M059J (cell line): Measurements from ENCODE around the gene DAND5. TPM values are rescaled to one million over a fixed set of nuclear protein-coding genes. Genes with fewer than 3 reads are reported as not detected.
"Not testable (repeated sequence)": the region's sequence is repeated elsewhere in the genome, so short reads cannot be mapped to it uniquely, and the experiment has no call there.

Experiments
- DNase-seq: peaks from one replicate; pipeline ENCODE4 v3.0.0-alpha.2; 2012; ENCODE audit warnings: low read depth
- total RNA-seq: library from RNA; depleted of rRNA; stranded (reverse); fragments of >200 nt; shearing (Covaris generic); gene quantifications from 2 replicates; pipeline ENCODE4 v1.2.3, GENCODE V29; 2014

Gene DAND5
- total RNA-seq, 1 experiment from 2014 or later = 0.62 TPM

- DNase-seq = peak; percentile 79
Observed at GRCh38 chr19:12965017-12965811, 4.2 kb upstream of the DAND5 start.

GRCh38 chr19:12965812-12966135 lies 3.6 kb upstream of the DAND5 start:
- no peak for DNase-seq

- peak; percentile 61 for DNase-seq
Observed at GRCh38 chr19:12967907-12968306, 1.5 kb upstream of the DAND5 start.

- no peak for DNase-seq
Observed at GRCh38 chr19:12970070-12970820, 869 bp downstream of the DAND5 start.

GRCh38 chr19:12973236-12973635 lies 3.9 kb downstream of the DAND5 start:
- no peak for DNase-seq

- DNase-seq = no peak
Observed at GRCh38 chr19:12974301-12975220, 5.2 kb downstream of the DAND5 start.

GRCh38 chr19:12975221-12975741 lies 5.9 kb downstream of the DAND5 start:
- DNase-seq = no peak

GRCh38 chr19:12976109-12976508 lies 6.7 kb downstream of the DAND5 start:
- not testable (repeated sequence) for DNase-seq

GRCh38 chr19:12979974-12980373 lies 10.6 kb downstream of the DAND5 start:
- DNase-seq = no peak

GRCh38 chr19:12982648-12983047 lies 13.3 kb downstream of the DAND5 start:
- no peak for DNase-seq

- no peak for DNase-seq
Observed at GRCh38 chr19:12983091-12983490, 13.7 kb downstream of the DAND5 start.

- peak; percentile 66 for DNase-seq
Observed at GRCh38 chr19:12983542-12984142, 14.3 kb downstream of the DAND5 start.

- no peak for DNase-seq
Observed at GRCh38 chr19:12984143-12984627, 14.8 kb downstream of the DAND5 start.

GRCh38 chr19:12984683-12985048 lies 15.3 kb downstream of the DAND5 start:
- DNase-seq = no peak

- peak; percentile 34 for DNase-seq
Observed at GRCh38 chr19:12985049-12985776, 15.8 kb downstream of the DAND5 start.

GRCh38 chr19:12986726-12987125 lies 17.4 kb downstream of the DAND5 start:
- DNase-seq = no peak

- no peak for DNase-seq
Observed at GRCh38 chr19:12987190-12987589, 17.8 kb downstream of the DAND5 start.

GRCh38 chr19:12987781-12988180 lies 18.4 kb downstream of the DAND5 start:
- DNase-seq = no peak

GRCh38 chr19:12990431-12990830 lies 21.1 kb downstream of the DAND5 start:
- DNase-seq = no peak

- DNase-seq = no peak
Observed at GRCh38 chr19:12990853-12991252, 21.5 kb downstream of the DAND5 start.

- DNase-seq = no peak
Observed at GRCh38 chr19:12991296-12991695, 21.9 kb downstream of the DAND5 start.
